Progenitor cell of endocrine pancreas (in vitro differentiated cells): ENCODE data around the gene SPAG16. TPM values are rescaled to one million over a fixed set of nuclear protein-coding genes. Genes with fewer than 3 reads are reported as not detected.
A peak's percentile ranks its signal among the peaks of the same experiment; 100 is the strongest.

Experiments used
- DNase-seq: peaks from one replicate; pipeline ENCODE4 v3.0.0; 2021; ENCODE audit warnings: low spot score; ENCODE audit not compliant: unreplicated experiment
- H3K27ac Mint-ChIP-seq: 2 replicates; pipeline ENCODE4 v1.8.0; 2021; ENCODE audit warnings: mild to moderate bottlenecking, moderate library complexity, mixed read lengths
- H3K27me3 Mint-ChIP-seq: 2 replicates; pipeline ENCODE4 v1.8.0; 2021; ENCODE audit warnings: mixed read lengths
- H3K36me3 Mint-ChIP-seq: 2 replicates; pipeline ENCODE4 v1.8.0; 2022; ENCODE audit warnings: mixed read lengths; ENCODE audit not compliant: insufficient read depth
- H3K4me1 Mint-ChIP-seq: 2 replicates; pipeline ENCODE4 v1.8.0; 2021; ENCODE audit warnings: low read depth, mixed read lengths
- H3K4me3 Mint-ChIP-seq: 2 replicates; pipeline ENCODE4 v1.8.0; 2021; ENCODE audit warnings: low read depth, mild to moderate bottlenecking, moderate library complexity, mixed read lengths
- H3K9me3 Mint-ChIP-seq: 2 replicates; pipeline ENCODE4 v1.8.0; 2021; ENCODE audit warnings: low read depth, mixed read lengths
- CTCF ChIP-seq: fragments of 200-600 bp; sonication (generic); IDR thresholded peaks from one replicate; pipeline ENCODE4 v1.5.0; 2021; ENCODE audit warnings: antibody characterized with exemption, mild to moderate bottlenecking; ENCODE audit not compliant: unreplicated experiment
- total RNA-seq: library from RNA; stranded (reverse); gene quantifications from 2 replicates; pipeline ENCODE4 v1.2.1, GENCODE V29; 2021

The SPAG16 gene
- total RNA-seq, 1 donor from 2014 or later: 52.8 TPM

- H3K36me3 Mint-ChIP-seq: peaks cover 3% of the 10 kb centered on the region
- no peak overlapping the region for H3K4me3 Mint-ChIP-seq
- no peaks in the 10 kb centered on the region for H3K4me1 Mint-ChIP-seq
- peaks cover 54% of the 10 kb centered on the region for H3K9me3 Mint-ChIP-seq
- TF ChIP-seq CTCF: no peak
- no peaks in the 10 kb centered on the region for H3K27me3 Mint-ChIP-seq
- H3K27ac Mint-ChIP-seq: no peak overlapping the region
- DNase-seq: no peak
Observed at GRCh38 chr2:213920014-213920413, 635.8 kb downstream of the SPAG16 start.

GRCh38 chr2:213923543-213923942 is 639.3 kb downstream of the SPAG16 start:
- no peak for TF ChIP-seq CTCF
- H3K4me1 Mint-ChIP-seq: no peaks in the 10 kb centered on the region
- H3K36me3 Mint-ChIP-seq: peaks cover 1% of the 10 kb centered on the region
- H3K9me3 Mint-ChIP-seq: peaks cover 33% of the 10 kb centered on the region
- H3K4me3 Mint-ChIP-seq: no peak overlapping the region
- no peak overlapping the region for H3K27ac Mint-ChIP-seq
- H3K27me3 Mint-ChIP-seq: no peaks in the 10 kb centered on the region
- DNase-seq: no peak

GRCh38 chr2:213934560-213934959 is 650.3 kb downstream of the SPAG16 start:
- H3K9me3 Mint-ChIP-seq: peaks cover 7% of the 10 kb centered on the region
- no peak overlapping the region for H3K4me3 Mint-ChIP-seq
- H3K36me3 Mint-ChIP-seq: no peaks in the 10 kb centered on the region
- no peaks in the 10 kb centered on the region for H3K4me1 Mint-ChIP-seq
- no peaks in the 10 kb centered on the region for H3K27me3 Mint-ChIP-seq
- DNase-seq: no peak
- TF ChIP-seq CTCF: peak; percentile 43
- no peak overlapping the region for H3K27ac Mint-ChIP-seq

GRCh38 chr2:213958086-213958485 is 673.8 kb downstream of the SPAG16 start:
- no peak for DNase-seq
- Mint-ChIP-seq H3K4me3 (no peak overlapping the region), H3K4me1 (no peaks in the 10 kb centered on the region), H3K9me3 (peaks cover 3% of the 10 kb centered on the region), H3K27ac (no peak overlapping the region), H3K36me3 (no peaks in the 10 kb centered on the region), H3K27me3 (no peaks in the 10 kb centered on the region)
- no peak for TF ChIP-seq CTCF

- Mint-ChIP-seq H3K4me3 (no peak overlapping the region), H3K4me1 (no peaks in the 10 kb centered on the region), H3K27me3 (no peaks in the 10 kb centered on the region), H3K27ac (no peak overlapping the region), H3K36me3 (no peaks in the 10 kb centered on the region), H3K9me3 (peaks cover 12% of the 10 kb centered on the region)
- no peak for TF ChIP-seq CTCF
- no peak for DNase-seq
Observed at GRCh38 chr2:213959589-213959988, 675.3 kb downstream of the SPAG16 start.
